ENCODE measurements around the gene PDK4. TPM values are rescaled to one million over a fixed set of nuclear protein-coding genes. Genes with fewer than 3 reads are reported as not detected.

Gene PDK4
- total RNA-seq, 1 donor from 2014 or later: 0.34 TPM

DNA sequence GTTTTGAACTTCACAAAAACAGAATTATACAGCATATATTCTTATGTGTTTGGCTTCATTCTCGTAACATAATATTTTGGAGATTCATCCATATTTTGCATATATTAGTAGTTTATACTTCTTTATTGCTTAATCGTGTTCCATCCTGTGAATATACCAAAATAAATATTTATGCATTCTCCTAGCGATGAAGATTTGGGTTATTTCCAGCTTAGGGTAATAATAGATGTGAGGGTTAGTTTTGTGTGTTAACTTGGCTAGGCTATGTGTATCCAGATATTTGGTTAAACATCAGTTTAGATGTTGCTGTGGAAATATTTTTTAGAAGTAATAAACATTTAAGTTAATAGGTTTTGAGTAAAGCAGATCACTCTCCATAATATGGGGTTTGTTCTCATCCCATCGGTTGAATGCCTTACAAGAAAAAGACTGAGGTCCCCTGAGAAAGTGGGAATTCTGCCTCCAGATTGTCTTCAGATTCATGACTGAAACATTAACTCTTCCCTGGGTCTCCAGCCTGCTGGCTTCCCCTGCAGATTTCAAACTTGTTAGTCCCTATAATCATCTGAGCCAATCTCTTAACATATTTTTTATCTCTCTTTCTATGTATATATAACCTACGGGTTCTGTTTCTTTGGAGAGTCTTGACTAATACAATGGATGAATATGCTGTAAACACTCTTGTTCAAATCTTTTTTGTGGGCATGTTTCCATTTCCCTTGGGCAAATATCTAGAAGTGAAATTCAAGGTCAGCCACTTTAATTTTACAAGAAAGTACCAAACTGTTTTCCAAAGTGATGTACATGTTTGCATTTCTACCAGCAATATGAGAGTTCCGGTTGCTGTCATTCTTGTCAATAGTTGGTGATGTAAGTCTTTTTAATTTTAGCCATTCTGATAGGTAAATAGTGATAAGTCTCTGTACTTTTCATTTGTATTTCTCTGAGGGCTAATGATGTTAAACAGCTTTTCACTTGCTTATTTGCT lies 48.7 kb downstream of the PDK4 start:
- no peak overlapping the region for H3K4me3 Mint-ChIP-seq (ENCODE audit: unreplicated experiment)
- Histone ChIP-seq H3K4me1 (ENCODE audit: insufficient read depth, low read length) (peaks cover 6% of the 10 kb centered on the region), H2AFZ (ENCODE audit: low read depth, low read length) (no peak overlapping the region), H3K27ac (ENCODE audit: low read depth, low read length) (no peak overlapping the region), H3K27me3 (ENCODE audit: insufficient read depth, low read length) (no peaks in the 10 kb centered on the region), H3K36me3 (ENCODE audit: insufficient read depth, low read length) (no peaks in the 10 kb centered on the region), H3K4me2 (ENCODE audit: low read length) (no peak overlapping the region), H4K20me1 (ENCODE audit: insufficient read depth, low read length) (no peaks in the 10 kb centered on the region), H3K9ac (ENCODE audit: low read length) (no peak overlapping the region), H3K79me2 (ENCODE audit: insufficient read depth, low read length) (no peaks in the 10 kb centered on the region), H3K9me3 (ENCODE audit: insufficient read depth, low read depth, low read length) (no peaks in the 10 kb centered on the region), H3K4me3 (ENCODE audit: insufficient read depth, low read depth, low read length) (no peak overlapping the region)
- peaks cover 26% of the 10 kb centered on the region for H3K4me1 Mint-ChIP-seq (ENCODE audit: low read depth, unreplicated experiment)
- H3K9me3 Mint-ChIP-seq (ENCODE audit: unreplicated experiment): no peaks in the 10 kb centered on the region
- H3K36me3 Mint-ChIP-seq (ENCODE audit: low read depth, unreplicated experiment): no peaks in the 10 kb centered on the region
- DNase-seq (ENCODE audit: low read depth): no peak
- H3K27me3 Mint-ChIP-seq (ENCODE audit: low read depth, unreplicated experiment): no peaks in the 10 kb centered on the region
- TF ChIP-seq EZH2 (IDR thresholded peaks at IDR 0.05; ENCODE audit: insufficient read depth, low read length): no peak
- TF ChIP-seq, protein P1, sequence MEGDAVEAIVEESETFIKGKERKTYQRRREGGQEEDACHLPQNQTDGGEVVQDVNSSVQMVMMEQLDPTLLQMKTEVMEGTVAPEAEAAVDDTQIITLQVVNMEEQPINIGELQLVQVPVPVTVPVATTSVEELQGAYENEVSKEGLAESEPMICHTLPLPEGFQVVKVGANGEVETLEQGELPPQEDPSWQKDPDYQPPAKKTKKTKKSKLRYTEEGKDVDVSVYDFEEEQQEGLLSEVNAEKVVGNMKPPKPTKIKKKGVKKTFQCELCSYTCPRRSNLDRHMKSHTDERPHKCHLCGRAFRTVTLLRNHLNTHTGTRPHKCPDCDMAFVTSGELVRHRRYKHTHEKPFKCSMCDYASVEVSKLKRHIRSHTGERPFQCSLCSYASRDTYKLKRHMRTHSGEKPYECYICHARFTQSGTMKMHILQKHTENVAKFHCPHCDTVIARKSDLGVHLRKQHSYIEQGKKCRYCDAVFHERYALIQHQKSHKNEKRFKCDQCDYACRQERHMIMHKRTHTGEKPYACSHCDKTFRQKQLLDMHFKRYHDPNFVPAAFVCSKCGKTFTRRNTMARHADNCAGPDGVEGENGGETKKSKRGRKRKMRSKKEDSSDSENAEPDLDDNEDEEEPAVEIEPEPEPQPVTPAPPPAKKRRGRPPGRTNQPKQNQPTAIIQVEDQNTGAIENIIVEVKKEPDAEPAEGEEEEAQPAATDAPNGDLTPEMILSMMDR (IDR thresholded peaks at IDR 0.05; ENCODE audit: insufficient read depth, low read depth, low read length): no peak
- no peak overlapping the region for H3K27ac Mint-ChIP-seq (ENCODE audit: unreplicated experiment)
- no peak for FAIRE-seq

DNA sequence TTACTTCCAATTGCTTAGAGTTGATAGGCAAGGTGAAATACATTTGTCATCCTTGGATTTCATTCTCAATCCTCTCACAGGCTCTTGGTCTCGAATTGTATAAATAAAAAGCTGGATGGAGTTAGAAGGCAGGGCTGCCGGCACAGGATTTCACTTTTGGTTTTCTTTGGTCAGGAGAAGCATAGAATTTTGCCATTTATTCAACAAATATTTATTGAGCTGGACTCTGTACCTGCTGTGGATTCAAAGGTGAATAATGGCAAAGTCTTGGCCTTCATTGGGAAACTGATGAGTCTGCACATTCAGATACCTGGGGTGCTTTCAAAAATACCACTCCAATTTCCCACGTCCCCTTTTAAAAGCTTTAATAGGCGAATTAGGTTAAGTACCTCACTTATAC lies 49.7 kb downstream of the PDK4 start:
- Histone ChIP-seq H3K4me1 (ENCODE audit: insufficient read depth, low read length) (peaks cover 6% of the 10 kb centered on the region), H3K27me3 (ENCODE audit: insufficient read depth, low read length) (no peaks in the 10 kb centered on the region), H3K79me2 (ENCODE audit: insufficient read depth, low read length) (no peaks in the 10 kb centered on the region), H3K9ac (ENCODE audit: low read length) (no peak overlapping the region), H3K4me3 (ENCODE audit: insufficient read depth, low read depth, low read length) (no peak overlapping the region), H3K36me3 (ENCODE audit: insufficient read depth, low read length) (no peaks in the 10 kb centered on the region), H3K27ac (ENCODE audit: low read depth, low read length) (no peak overlapping the region), H2AFZ (ENCODE audit: low read depth, low read length) (no peak overlapping the region), H4K20me1 (ENCODE audit: insufficient read depth, low read length) (no peaks in the 10 kb centered on the region), H3K4me2 (ENCODE audit: low read length) (no peak overlapping the region), H3K9me3 (ENCODE audit: insufficient read depth, low read depth, low read length) (no peaks in the 10 kb centered on the region)
- TF ChIP-seq, protein P1 (IDR thresholded peaks at IDR 0.05; ENCODE audit: insufficient read depth, low read depth, low read length): no peak
- Mint-ChIP-seq H3K27ac (ENCODE audit: unreplicated experiment) (no peak overlapping the region), H3K4me1 (ENCODE audit: low read depth, unreplicated experiment) (peaks cover 26% of the 10 kb centered on the region), H3K4me3 (ENCODE audit: unreplicated experiment) (no peak overlapping the region), H3K36me3 (ENCODE audit: low read depth, unreplicated experiment) (no peaks in the 10 kb centered on the region), H3K9me3 (ENCODE audit: unreplicated experiment) (no peaks in the 10 kb centered on the region), H3K27me3 (ENCODE audit: low read depth, unreplicated experiment) (no peaks in the 10 kb centered on the region)
- FAIRE-seq: no peak
- no peak for DNase-seq (ENCODE audit: low read depth)

DNA sequence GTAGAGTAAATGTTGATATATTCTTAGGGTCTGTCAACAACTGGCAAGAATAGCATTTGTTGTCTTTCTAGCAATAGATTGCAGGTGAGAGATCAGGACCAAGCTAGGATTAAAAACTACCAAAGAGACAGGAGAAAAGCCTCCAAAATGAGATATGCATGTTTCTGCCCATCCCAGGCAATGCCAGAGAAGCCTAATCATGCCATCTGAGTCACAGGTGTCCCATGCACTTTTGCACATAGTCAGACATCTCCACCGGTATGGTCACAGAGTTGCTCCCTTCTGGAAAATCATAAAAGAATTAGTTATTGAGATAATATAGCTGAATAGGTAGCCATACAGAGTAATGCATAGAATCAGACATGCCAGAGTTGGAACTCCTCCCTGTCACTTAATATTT lies 50.6 kb downstream of the PDK4 start:
- Mint-ChIP-seq H3K4me3 (ENCODE audit: unreplicated experiment) (no peak overlapping the region), H3K9me3 (ENCODE audit: unreplicated experiment) (no peaks in the 10 kb centered on the region), H3K4me1 (ENCODE audit: low read depth, unreplicated experiment) (peaks cover 25% of the 10 kb centered on the region), H3K27me3 (ENCODE audit: low read depth, unreplicated experiment) (no peaks in the 10 kb centered on the region), H3K36me3 (ENCODE audit: low read depth, unreplicated experiment) (no peaks in the 10 kb centered on the region), H3K27ac (ENCODE audit: unreplicated experiment) (peak overlapping the region; percentile 16)
- Histone ChIP-seq H3K79me2 (ENCODE audit: insufficient read depth, low read length) (no peaks in the 10 kb centered on the region), H4K20me1 (ENCODE audit: insufficient read depth, low read length) (no peaks in the 10 kb centered on the region), H3K4me1 (ENCODE audit: insufficient read depth, low read length) (peaks cover 6% of the 10 kb centered on the region), H3K27me3 (ENCODE audit: insufficient read depth, low read length) (no peaks in the 10 kb centered on the region), H3K36me3 (ENCODE audit: insufficient read depth, low read length) (no peaks in the 10 kb centered on the region), H2AFZ (ENCODE audit: low read depth, low read length) (peak overlapping the region; percentile 54), H3K9me3 (ENCODE audit: insufficient read depth, low read depth, low read length) (no peaks in the 10 kb centered on the region), H3K4me2 (ENCODE audit: low read length) (peak overlapping the region; percentile 79), H3K9ac (ENCODE audit: low read length) (peak overlapping the region; percentile 68), H3K27ac (ENCODE audit: low read depth, low read length) (no peak overlapping the region), H3K4me3 (ENCODE audit: insufficient read depth, low read depth, low read length) (no peak overlapping the region)
- no peak for TF ChIP-seq EZH2 (IDR thresholded peaks at IDR 0.05; ENCODE audit: insufficient read depth, low read length)
- TF ChIP-seq, protein P1 (IDR thresholded peaks at IDR 0.05; ENCODE audit: insufficient read depth, low read depth, low read length): no peak
- DNase-seq (ENCODE audit: low read depth): no peak
- FAIRE-seq: no peak
